Adrenal gland (tissue), 5 donors: Measurements from ENCODE around the gene ENDOU.

Experiments used
- POLR2A ChIP-seq, 2 donors: fragments of 450-650 bp; IDR thresholded peaks; one replicate each; pipeline ENCODE4 v1.6.1; 2017; ENCODE audit warnings: antibody characterized with exemption in 2 of 2, mild to moderate bottlenecking in 2 of 2, moderate library complexity in 1 of 2
- TF ChIP-seq, protein P1 (sequence below), 6 experiments: fragments of 450-650 bp in 4 of 6; fragments of 200-600 bp in 2 of 6; sonication (generic) in 1 of 6; IDR thresholded peaks; 1 replicate in 5 of 6; 2 replicates in 1 of 6; pipeline versions ENCODE4 v1.5.1 to v1.8.0; 2016 to 2021; ENCODE audit warnings: antibody characterized with exemption in 6 of 6, mild to moderate bottlenecking in 2 of 6, moderate library complexity in 1 of 6
- donor health status: DM: no; HTN: no; CAD: no.

DNA sequence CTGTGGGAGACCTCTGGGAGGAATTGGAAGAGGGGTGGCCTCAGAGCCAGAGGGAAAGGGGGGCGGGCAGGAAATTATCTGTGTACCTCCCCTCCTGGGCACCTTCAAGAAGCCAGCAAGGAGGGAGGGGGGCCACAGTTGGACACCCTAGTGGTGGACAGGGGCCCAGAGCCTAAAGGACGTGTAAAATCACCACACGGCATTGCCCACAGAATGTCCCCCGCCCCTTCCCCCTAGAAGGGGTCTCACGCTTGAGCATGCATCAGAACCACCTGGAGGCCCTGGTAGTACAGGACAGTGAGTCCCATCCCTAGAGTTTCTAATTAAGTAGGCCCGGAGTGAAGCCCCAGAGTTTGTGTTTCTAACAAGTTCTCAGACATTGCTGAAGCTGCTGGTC is 8.2 kb downstream of the ENDOU start:
- TF ChIP-seq POLR2A (IDR thresholded peaks at IDR 0.05) = no peak
- TF ChIP-seq, protein P1, sequence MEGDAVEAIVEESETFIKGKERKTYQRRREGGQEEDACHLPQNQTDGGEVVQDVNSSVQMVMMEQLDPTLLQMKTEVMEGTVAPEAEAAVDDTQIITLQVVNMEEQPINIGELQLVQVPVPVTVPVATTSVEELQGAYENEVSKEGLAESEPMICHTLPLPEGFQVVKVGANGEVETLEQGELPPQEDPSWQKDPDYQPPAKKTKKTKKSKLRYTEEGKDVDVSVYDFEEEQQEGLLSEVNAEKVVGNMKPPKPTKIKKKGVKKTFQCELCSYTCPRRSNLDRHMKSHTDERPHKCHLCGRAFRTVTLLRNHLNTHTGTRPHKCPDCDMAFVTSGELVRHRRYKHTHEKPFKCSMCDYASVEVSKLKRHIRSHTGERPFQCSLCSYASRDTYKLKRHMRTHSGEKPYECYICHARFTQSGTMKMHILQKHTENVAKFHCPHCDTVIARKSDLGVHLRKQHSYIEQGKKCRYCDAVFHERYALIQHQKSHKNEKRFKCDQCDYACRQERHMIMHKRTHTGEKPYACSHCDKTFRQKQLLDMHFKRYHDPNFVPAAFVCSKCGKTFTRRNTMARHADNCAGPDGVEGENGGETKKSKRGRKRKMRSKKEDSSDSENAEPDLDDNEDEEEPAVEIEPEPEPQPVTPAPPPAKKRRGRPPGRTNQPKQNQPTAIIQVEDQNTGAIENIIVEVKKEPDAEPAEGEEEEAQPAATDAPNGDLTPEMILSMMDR (IDR thresholded peaks at IDR 0.05) = no peak
